ENCODE results near the gene SP140.
"Not testable (repeated sequence)": the region's sequence is repeated elsewhere in the genome, so short reads cannot be mapped to it uniquely, and the experiment has no call there.

The SP140 gene

GRCh38 chr2:230226051-230226551, 565 bp downstream of the SP140 start:
- DNase-seq, result no peak

- DNase-seq, result no peak
Measured at GRCh38 chr2:230227216-230227615, 1.7 kb downstream of the SP140 start.

GRCh38 chr2:230230087-230230486, 4.6 kb downstream of the SP140 start:
- DNase-seq, result no peak

GRCh38 chr2:230230496-230231200, 5.1 kb downstream of the SP140 start:
- no peak for DNase-seq

- no peak for DNase-seq
Measured at GRCh38 chr2:230231251-230231650, 5.7 kb downstream of the SP140 start.

- DNase-seq, result no peak
Measured at GRCh38 chr2:230234122-230234722, 8.7 kb downstream of the SP140 start.

GRCh38 chr2:230234845-230235244, 9.3 kb downstream of the SP140 start:
- no peak for DNase-seq

- no peak for DNase-seq
Measured at GRCh38 chr2:230244211-230244610, 18.7 kb downstream of the SP140 start.

GRCh38 chr2:230246206-230246605, 20.7 kb downstream of the SP140 start:
- no peak for DNase-seq

- no peak for DNase-seq
Measured at GRCh38 chr2:230250231-230250630, 24.7 kb downstream of the SP140 start.

GRCh38 chr2:230254152-230254881, 28.8 kb downstream of the SP140 start:
- DNase-seq, result no peak

GRCh38 chr2:230256733-230257332, 31.3 kb downstream of the SP140 start:
- DNase-seq, result no peak

- DNase-seq, result no peak
Measured at GRCh38 chr2:230258483-230258882, 32.9 kb downstream of the SP140 start.

- no peak for DNase-seq
Measured at GRCh38 chr2:230262246-230262645, 36.7 kb downstream of the SP140 start.

- not testable (repeated sequence) for DNase-seq
Measured at GRCh38 chr2:230264945-230265344, 39.4 kb downstream of the SP140 start.

GRCh38 chr2:230266638-230267037, 41.1 kb downstream of the SP140 start:
- DNase-seq, result no peak

- DNase-seq, result no peak
Measured at GRCh38 chr2:230267059-230267458, 41.5 kb downstream of the SP140 start.

- DNase-seq, result no peak
Measured at GRCh38 chr2:230267556-230267955, 42.0 kb downstream of the SP140 start.

GRCh38 chr2:230268606-230269243, 43.2 kb downstream of the SP140 start:
- no peak for DNase-seq

GRCh38 chr2:230269715-230270114, 44.2 kb downstream of the SP140 start:
- DNase-seq, result no peak

GRCh38 chr2:230282936-230283335, 57.4 kb downstream of the SP140 start:
- DNase-seq, result no peak

- no peak for DNase-seq
Measured at GRCh38 chr2:230286048-230286447, 60.5 kb downstream of the SP140 start.

GRCh38 chr2:230289311-230289710, 63.8 kb downstream of the SP140 start:
- DNase-seq, result not testable (repeated sequence)
